ENCODE results near the gene RNF141.

Gene RNF141

GRCh38 chr11:10480026-10480425, 61.0 kb downstream of the RNF141 start:
- no peak for DNase-seq

- DNase-seq: no peak
Observed at GRCh38 chr11:10478574-10479550, 62.1 kb downstream of the RNF141 start.

- no peak for DNase-seq
Observed at GRCh38 chr11:10478066-10478465, 62.9 kb downstream of the RNF141 start.

- DNase-seq: no peak
Observed at GRCh38 chr11:10477690-10478046, 63.3 kb downstream of the RNF141 start.

GRCh38 chr11:10476927-10477689, 63.9 kb downstream of the RNF141 start:
- no peak for DNase-seq

- no peak for DNase-seq
Observed at GRCh38 chr11:10476342-10476741, 64.6 kb downstream of the RNF141 start.

GRCh38 chr11:10474551-10474950, 66.4 kb downstream of the RNF141 start:
- no peak for DNase-seq

GRCh38 chr11:10473371-10473770, 67.6 kb downstream of the RNF141 start:
- no peak for DNase-seq

GRCh38 chr11:10462746-10463300, 78.2 kb downstream of the RNF141 start:
- DNase-seq: no peak

Data from fibroblast of skin of back (primary cell).